DMS53 treated with DMSO at 0.1 percent for 48 hours (cell line): ENCODE data around the gene DHFR2.
"Not testable (repeated sequence)": the region's sequence is repeated elsewhere in the genome, so short reads cannot be mapped to it uniquely, and the experiment has no call there.

Experiments
- DNase-seq: peaks from one replicate; lab custom pipeline; 2025; ENCODE audit not compliant: unreplicated experiment; lab: John Stamatoyannopoulos, UW

Gene DHFR2

GRCh38 chr3:94062513-94063404, at the start of gene DHFR2, which contains the start of gene NSUN3:
DHFR2 (minus strand) TSS chr3:94062916; CDS start chr3:94061511, 1,405 bp downstream.
NSUN3 (plus strand) TSS chr3:94063061; CDS start chr3:94063127, 66 bp downstream.
- DNase-seq: peak; percentile 94

GRCh38 chr3:94110854-94111253, 48.1 kb upstream of the DHFR2 start:
- DNase-seq: no peak

- not testable (repeated sequence) for DNase-seq
Observed at GRCh38 chr3:94110232-94110631, 47.5 kb upstream of the DHFR2 start.

- no peak for DNase-seq
Observed at GRCh38 chr3:94106268-94106667, 43.6 kb upstream of the DHFR2 start.

GRCh38 chr3:94101860-94102259, 39.1 kb upstream of the DHFR2 start:
- DNase-seq: no peak

DNA sequence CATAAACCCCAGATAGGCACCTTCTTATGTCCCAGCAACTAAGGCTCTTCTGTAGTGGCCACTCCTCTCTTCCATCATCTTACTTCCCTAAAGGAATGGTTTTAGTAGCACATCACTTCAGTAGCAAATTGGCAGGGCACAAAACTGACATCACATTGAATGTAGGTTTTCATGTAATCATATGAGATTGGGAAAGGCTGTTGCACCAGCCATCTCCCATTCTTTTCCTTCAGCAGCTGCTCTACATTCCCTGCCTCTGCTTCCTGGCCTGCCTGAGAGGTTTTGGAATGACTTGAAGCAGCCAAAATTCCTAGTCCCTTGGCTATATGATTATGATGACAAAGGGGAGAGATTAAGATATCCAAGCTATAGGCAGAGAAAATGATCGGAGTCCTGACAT, 36.6 kb upstream of the DHFR2 start:
- DNase-seq: no peak

- DNase-seq: no peak
Observed at GRCh38 chr3:94098452-94098851, 35.7 kb upstream of the DHFR2 start.

GRCh38 chr3:94095111-94095510, 32.4 kb upstream of the DHFR2 start:
- DNase-seq: no peak

- DNase-seq: no peak
Observed at GRCh38 chr3:94093151-94093550, 30.4 kb upstream of the DHFR2 start.

DNA sequence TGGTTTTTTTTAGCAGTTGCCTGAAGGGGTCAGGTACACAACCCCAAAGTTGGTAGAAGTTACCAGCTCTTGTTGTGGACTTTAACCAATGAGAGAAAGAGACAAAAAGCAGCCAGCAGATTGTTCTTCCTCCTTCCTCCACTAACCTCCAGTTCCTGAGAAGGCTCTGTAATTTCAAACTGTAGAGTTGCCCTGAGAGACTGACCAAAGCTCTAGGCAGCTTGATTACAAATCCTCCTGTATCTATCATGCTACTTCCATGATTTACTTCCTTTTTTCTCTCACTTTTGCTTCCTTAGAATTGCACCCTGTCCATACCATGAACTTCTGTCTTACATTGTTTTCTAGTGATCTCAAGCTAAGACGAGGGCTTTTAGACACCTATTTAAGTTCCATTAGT, 29.4 kb upstream of the DHFR2 start:
- DNase-seq: no peak

- DNase-seq: no peak
Observed at GRCh38 chr3:94089126-94089525, 26.4 kb upstream of the DHFR2 start.

DNA sequence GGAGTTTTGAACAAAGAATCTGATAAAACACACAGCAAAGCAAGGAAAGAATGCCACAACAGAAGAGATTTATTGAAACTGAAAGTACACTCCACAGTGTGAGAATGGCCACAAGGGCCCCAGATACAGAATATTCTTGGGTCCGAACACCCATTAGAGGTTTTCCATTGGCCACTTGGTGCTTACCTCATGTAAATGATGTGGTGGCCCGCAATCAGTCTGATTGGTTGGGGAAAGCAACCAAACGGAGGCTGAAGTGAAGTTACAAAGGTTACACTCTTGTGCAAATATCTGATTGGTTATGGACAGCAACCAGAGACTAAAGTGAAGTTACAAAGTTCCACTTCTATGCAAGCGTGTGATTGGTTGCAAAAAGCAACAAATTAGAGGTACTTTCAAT, 20.5 kb upstream of the DHFR2 start:
- DNase-seq: no peak

- DNase-seq: no peak
Observed at GRCh38 chr3:94082391-94082937, 19.7 kb upstream of the DHFR2 start.

DNA sequence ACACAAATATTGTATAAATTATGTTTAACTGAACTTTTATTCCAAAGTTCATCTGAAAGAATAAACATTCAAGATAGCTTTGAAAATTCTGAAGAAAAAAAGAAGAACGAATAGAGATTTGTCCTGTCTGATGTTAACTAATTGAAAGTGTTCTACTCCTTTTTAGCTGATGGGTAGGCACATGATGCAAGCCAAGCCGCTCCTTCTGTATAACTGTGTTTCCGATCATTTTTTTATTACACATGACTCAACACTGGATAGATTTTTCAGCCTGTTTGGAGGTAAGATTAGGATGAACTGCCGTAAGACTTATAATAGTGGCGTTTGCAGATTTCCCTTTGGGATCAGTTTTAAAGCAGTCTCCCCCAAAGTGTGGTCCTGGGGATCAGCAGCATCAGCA, 19.2 kb upstream of the DHFR2 start:
- no peak for DNase-seq

GRCh38 chr3:94080552-94080951, 17.8 kb upstream of the DHFR2 start:
- not testable (repeated sequence) for DNase-seq

DNA sequence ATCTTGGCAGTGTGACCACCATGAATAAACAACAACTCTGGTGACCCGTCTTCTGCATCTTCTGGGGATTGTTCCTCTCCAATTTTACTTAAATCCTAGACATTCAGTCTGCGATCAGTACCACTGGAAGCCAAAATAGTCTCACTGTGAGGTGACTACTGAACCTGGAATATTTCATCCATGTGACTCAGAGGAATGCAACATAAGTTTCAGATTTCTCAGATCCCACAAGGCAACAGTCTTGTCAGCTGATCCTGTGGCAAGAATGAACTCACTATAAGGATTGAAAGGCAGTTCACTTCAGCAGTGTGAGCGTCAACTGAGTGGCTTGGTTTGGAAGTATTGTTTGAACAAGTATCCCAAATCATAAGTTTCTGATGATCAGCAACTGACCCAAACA, 13.3 kb upstream of the DHFR2 start:
- no peak for DNase-seq

GRCh38 chr3:94071713-94072284, 9.1 kb upstream of the DHFR2 start:
- no peak for DNase-seq

GRCh38 chr3:94070341-94070911, 7.7 kb upstream of the DHFR2 start:
- no peak for DNase-seq

DNA sequence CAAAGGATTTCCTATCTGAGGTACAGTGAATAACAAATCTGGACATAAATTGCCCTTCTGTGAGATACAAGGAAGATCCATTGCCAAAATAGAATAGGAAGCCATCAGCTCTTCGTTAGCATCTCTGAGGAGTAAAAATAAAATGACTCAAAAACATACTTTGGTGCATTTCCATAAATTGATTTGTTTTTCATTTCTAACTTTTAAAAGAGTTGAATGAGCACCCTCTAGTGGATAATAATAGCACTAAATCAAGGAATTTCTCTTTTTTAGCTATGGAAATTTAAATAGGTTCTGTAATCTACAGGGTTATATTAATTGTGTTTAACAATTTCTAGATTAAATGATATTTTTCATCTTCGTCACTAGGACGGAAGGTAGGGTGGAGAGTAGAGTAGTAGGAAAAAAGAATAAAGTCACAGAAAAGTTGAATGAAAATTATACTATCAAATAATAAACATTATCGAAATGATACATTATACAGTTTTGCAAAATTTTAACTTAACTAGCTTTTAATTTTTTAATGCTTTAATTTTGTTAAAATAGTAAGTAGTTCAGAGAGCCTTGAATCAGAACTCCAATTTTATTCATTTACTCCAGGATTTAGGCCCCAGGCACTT, 6.6 kb upstream of the DHFR2 start:
- DNase-seq: peak; percentile 29

GRCh38 chr3:94066506-94067500, 4.1 kb upstream of the DHFR2 start:
- DNase-seq: no peak
